ENCODE results near the gene RAPGEF2. TPM values are rescaled to one million over a fixed set of nuclear protein-coding genes. Genes with fewer than 3 reads are reported as not detected.

Gene RAPGEF2
- total and polyA plus RNA-seq, 9 of the 15 experiments (the other 6 are each of a cell fraction or from before 2014, with no cell fraction given), result 3.1 to 32.6 (median 23.1) TPM

DNA sequence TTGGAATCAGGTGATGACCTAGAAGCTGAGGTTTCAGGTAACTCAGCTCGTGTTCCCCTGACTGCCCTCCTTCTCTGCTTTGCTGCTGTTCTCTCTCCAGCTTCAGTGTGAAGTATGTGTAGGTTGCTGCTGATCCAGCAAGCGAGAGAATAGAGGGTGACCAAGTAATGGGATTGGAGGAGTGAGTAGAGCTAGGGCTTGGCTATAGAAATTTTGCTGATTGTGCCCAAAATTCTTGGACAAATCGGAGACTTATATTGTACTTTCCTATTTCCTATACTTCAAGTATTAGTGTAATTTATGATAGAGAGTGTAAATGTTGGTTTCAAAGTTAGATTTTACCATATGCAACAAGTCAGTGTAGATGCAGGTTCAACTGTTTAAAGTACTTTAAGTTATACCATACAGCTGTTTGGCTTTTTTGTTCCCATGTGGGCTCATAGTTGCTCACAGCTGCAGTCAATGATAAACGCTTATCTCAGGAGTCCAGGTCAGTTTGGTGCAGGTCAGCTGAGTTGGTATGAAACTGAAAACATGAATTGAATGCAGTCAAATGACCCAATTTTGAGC lies 48.0 kb downstream of the RAPGEF2 start (continued):
- TF ChIP-seq, protein P1, sequence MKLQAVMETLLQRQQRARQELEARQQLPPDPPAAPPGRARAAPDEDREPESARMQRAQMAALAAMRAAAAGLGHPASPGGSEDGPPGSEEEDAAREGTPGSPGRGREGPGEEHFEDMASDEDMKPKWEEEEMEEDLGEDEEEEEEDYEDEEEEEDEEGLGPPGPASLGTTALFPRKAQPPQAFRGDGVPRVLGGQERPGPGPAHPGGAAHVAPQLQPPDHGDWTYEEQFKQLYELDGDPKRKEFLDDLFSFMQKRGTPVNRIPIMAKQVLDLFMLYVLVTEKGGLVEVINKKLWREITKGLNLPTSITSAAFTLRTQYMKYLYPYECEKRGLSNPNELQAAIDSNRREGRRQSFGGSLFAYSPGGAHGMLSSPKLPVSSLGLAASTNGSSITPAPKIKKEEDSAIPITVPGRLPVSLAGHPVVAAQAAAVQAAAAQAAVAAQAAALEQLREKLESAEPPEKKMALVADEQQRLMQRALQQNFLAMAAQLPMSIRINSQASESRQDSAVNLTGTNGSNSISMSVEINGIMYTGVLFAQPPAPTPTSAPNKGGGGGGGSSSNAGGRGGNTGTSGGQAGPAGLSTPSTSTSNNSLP (IDR thresholded peaks at IDR 0.05; ENCODE audit: borderline replicate concordance, low read depth, low read length), result peak; percentile 89
- peak; percentile 78 for TF ChIP-seq CREM (IDR thresholded peaks at IDR 0.05; ENCODE audit: low read depth)
- TF ChIP-seq GTF2F1 (IDR thresholded peaks at IDR 0.05; ENCODE audit: low read depth, low read length), result no peak
- TF ChIP-seq, protein P2, sequence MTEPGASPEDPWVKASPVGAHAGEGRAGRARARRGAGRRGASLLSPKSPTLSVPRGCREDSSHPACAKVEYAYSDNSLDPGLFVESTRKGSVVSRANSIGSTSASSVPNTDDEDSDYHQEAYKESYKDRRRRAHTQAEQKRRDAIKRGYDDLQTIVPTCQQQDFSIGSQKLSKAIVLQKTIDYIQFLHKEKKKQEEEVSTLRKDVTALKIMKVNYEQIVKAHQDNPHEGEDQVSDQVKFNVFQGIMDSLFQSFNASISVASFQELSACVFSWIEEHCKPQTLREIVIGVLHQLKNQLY (CRISPR knock-in tag; conservative IDR thresholded peaks at IDR 0.05), result no peak
- peak; percentile 89 for TF ChIP-seq ZNF766 (CRISPR knock-in tag; conservative IDR thresholded peaks at IDR 0.05)
- peak; percentile 85; the same call in 1 of the 2 replicates for TF ChIP-seq MTA3 (IDR thresholded peaks at IDR 0.05; ENCODE audit: borderline replicate concordance)
- TF ChIP-seq TCF3 (CRISPR knock-in tag; IDR thresholded peaks at IDR 0.05), result peak; percentile 99
- TF ChIP-seq, protein P3, sequence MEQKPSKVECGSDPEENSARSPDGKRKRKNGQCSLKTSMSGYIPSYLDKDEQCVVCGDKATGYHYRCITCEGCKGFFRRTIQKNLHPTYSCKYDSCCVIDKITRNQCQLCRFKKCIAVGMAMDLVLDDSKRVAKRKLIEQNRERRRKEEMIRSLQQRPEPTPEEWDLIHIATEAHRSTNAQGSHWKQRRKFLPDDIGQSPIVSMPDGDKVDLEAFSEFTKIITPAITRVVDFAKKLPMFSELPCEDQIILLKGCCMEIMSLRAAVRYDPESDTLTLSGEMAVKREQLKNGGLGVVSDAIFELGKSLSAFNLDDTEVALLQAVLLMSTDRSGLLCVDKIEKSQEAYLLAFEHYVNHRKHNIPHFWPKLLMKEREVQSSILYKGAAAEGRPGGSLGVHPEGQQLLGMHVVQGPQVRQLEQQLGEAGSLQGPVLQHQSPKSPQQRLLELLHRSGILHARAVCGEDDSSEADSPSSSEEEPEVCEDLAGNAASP (IDR thresholded peaks at IDR 0.05), result no peak
- TF ChIP-seq MAZ (CRISPR knock-in tag; conservative IDR thresholded peaks at IDR 0.05 in 1 of 2, IDR thresholded peaks at IDR 0.05 in 1 of 2), result peak in 1 of 2 experiments; percentile 48; a peak in 1 of 4 replicates
- TF ChIP-seq ZFP1 (CRISPR knock-in tag; IDR thresholded peaks at IDR 0.05), result no peak
- peak; percentile 60 for TF ChIP-seq NFE2 (IDR thresholded peaks at IDR 0.05; ENCODE audit: low read depth)
- no peak for TF ChIP-seq ZFP36 (IDR thresholded peaks at IDR 0.05; ENCODE audit: low read depth, low read length, partially characterized antibody)
- TF ChIP-seq, protein P4, sequence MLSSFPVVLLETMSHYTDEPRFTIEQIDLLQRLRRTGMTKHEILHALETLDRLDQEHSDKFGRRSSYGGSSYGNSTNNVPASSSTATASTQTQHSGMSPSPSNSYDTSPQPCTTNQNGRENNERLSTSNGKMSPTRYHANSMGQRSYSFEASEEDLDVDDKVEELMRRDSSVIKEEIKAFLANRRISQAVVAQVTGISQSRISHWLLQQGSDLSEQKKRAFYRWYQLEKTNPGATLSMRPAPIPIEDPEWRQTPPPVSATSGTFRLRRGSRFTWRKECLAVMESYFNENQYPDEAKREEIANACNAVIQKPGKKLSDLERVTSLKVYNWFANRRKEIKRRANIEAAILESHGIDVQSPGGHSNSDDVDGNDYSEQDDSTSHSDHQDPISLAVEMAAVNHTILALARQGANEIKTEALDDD (IDR thresholded peaks at IDR 0.05), result peak; percentile 89
- peak in 1 of 2 experiments; percentile 94; a peak in 2 of 3 replicates for TF ChIP-seq CBX3 (IDR thresholded peaks at IDR 0.05; ENCODE audit: borderline replicate concordance in 1 of 2, low read length in 2 of 2)
- no peak for TF ChIP-seq MTF1 (CRISPR knock-in tag; IDR thresholded peaks at IDR 0.05; ENCODE audit: borderline replicate concordance)
- TF ChIP-seq ZNF589 (CRISPR knock-in tag; IDR thresholded peaks at IDR 0.05; ENCODE audit: low read depth), result peak; percentile 66
- TF ChIP-seq, protein P5, sequence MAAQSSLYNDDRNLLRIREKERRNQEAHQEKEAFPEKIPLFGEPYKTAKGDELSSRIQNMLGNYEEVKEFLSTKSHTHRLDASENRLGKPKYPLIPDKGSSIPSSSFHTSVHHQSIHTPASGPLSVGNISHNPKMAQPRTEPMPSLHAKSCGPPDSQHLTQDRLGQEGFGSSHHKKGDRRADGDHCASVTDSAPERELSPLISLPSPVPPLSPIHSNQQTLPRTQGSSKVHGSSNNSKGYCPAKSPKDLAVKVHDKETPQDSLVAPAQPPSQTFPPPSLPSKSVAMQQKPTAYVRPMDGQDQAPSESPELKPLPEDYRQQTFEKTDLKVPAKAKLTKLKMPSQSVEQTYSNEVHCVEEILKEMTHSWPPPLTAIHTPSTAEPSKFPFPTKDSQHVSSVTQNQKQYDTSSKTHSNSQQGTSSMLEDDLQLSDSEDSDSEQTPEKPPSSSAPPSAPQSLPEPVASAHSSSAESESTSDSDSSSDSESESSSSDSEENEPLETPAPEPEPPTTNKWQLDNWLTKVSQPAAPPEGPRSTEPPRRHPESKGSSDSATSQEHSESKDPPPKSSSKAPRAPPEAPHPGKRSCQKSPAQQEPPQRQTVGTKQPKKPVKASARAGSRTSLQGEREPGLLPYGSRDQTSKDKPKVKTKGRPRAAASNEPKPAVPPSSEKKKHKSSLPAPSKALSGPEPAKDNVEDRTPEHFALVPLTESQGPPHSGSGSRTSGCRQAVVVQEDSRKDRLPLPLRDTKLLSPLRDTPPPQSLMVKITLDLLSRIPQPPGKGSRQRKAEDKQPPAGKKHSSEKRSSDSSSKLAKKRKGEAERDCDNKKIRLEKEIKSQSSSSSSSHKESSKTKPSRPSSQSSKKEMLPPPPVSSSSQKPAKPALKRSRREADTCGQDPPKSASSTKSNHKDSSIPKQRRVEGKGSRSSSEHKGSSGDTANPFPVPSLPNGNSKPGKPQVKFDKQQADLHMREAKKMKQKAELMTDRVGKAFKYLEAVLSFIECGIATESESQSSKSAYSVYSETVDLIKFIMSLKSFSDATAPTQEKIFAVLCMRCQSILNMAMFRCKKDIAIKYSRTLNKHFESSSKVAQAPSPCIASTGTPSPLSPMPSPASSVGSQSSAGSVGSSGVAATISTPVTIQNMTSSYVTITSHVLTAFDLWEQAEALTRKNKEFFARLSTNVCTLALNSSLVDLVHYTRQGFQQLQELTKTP (IDR thresholded peaks at IDR 0.05; ENCODE audit: low read depth in 1 of 2, partially characterized antibody in 2 of 2), result peak in 1 of 2 experiments; percentile 90
- TF ChIP-seq SMARCC2 (IDR thresholded peaks at IDR 0.05; ENCODE audit: low read depth), result peak; percentile 99
